WTC11 (cell line): ENCODE measurements around the gene FTH1. TPM values are rescaled to one million over a fixed set of nuclear protein-coding genes. Genes with fewer than 3 reads are reported as not detected.
A peak's percentile ranks its signal among the peaks of the same experiment; 100 is the strongest.

Experiments
- ATF1 ChIP-seq: sonication (generic); formaldehyde crosslinking; IDR thresholded peaks from 2 replicates; pipeline ENCODE4 v1.8.1; 2023; ENCODE audit warnings: mild to moderate bottlenecking, moderate library complexity, missing genetic modification reagents
- ESRRA ChIP-seq: sonication (generic); formaldehyde crosslinking; IDR thresholded peaks from 2 replicates; pipeline ENCODE4 v1.8.1; 2022; ENCODE audit warnings: mild to moderate bottlenecking, missing genetic modification reagents, borderline replicate concordance
- FOXP1 ChIP-seq: sonication (generic); formaldehyde crosslinking; IDR thresholded peaks from 2 replicates; pipeline ENCODE4 v1.8.0; 2022; ENCODE audit warnings: missing genetic modification reagents, mild to moderate bottlenecking, moderate library complexity, borderline replicate concordance
- MXD4 ChIP-seq: fragments of 250-450 bp; sonication (Bioruptor Pico); IDR thresholded peaks from 2 replicates; pipeline ENCODE4 v1.8.0; 2021; ENCODE audit warnings: mild to moderate bottlenecking, moderate library complexity, borderline replicate concordance
- NR1H2 ChIP-seq: sonication (generic); formaldehyde crosslinking; IDR thresholded peaks from 2 replicates; pipeline ENCODE4 v1.9.0; 2021; ENCODE audit warnings: mild to moderate bottlenecking, moderate library complexity, missing genetic modification reagents
- PRRX2 ChIP-seq: fragments of 250-450 bp; sonication (Bioruptor Pico); IDR thresholded peaks from 2 replicates; pipeline ENCODE4 v1.8.0; 2021; ENCODE audit warnings: mild to moderate bottlenecking
- TCF7 ChIP-seq: sonication (generic); formaldehyde crosslinking; IDR thresholded peaks from 2 replicates; pipeline ENCODE4 v1.8.0; 2022; ENCODE audit warnings: mild to moderate bottlenecking, low read depth, missing genetic modification reagents, moderate library complexity
- ZBTB21 ChIP-seq: sonication (generic); formaldehyde crosslinking; IDR thresholded peaks from 2 replicates; pipeline ENCODE4 v1.8.1; 2023; ENCODE audit warnings: mild to moderate bottlenecking, missing genetic modification reagents, borderline replicate concordance
- ZNF219 ChIP-seq: sonication (generic); formaldehyde crosslinking; IDR thresholded peaks from 2 replicates; pipeline ENCODE4 v1.8.0; 2023; ENCODE audit warnings: missing genetic modification reagents, mild to moderate bottlenecking, borderline replicate concordance
- ZNF263 ChIP-seq: sonication (generic); formaldehyde crosslinking; IDR thresholded peaks from 2 replicates; pipeline ENCODE4 v1.8.1; 2022; ENCODE audit warnings: low read depth, mild to moderate bottlenecking, moderate library complexity, missing genetic modification reagents
- ZNF317 ChIP-seq: sonication (generic); formaldehyde crosslinking; IDR thresholded peaks from 2 replicates; pipeline ENCODE4 v1.8.1; 2023; ENCODE audit warnings: low read depth, mild to moderate bottlenecking, moderate library complexity, missing genetic modification reagents, borderline replicate concordance
- ZNF396 ChIP-seq: fragments of 250-450 bp; sonication (Bioruptor Pico); IDR thresholded peaks from 2 replicates; pipeline ENCODE4 v1.8.0; 2021; ENCODE audit warnings: mild to moderate bottlenecking, moderate library complexity, borderline replicate concordance
- ZNF416 ChIP-seq: fragments of 250-450 bp; sonication (Bioruptor Pico); IDR thresholded peaks from 2 replicates; pipeline ENCODE4 v1.9.0; 2021; ENCODE audit warnings: mild to moderate bottlenecking, inconsistent platforms
- ZNF671 ChIP-seq: fragments of 250-450 bp; sonication (Bioruptor Pico); IDR thresholded peaks from 2 replicates; pipeline ENCODE4 v1.8.0; 2021; ENCODE audit warnings: mild to moderate bottlenecking
- total RNA-seq: library from RNA; stranded (reverse); gene quantifications from 3 replicates; pipeline ENCODE4 v1.2.3, GENCODE V29; 2021
- TF ChIP-seq, protein P1 (sequence below): fragments of 250-450 bp; sonication (Bioruptor Pico); IDR thresholded peaks from 2 replicates; pipeline ENCODE4 v1.9.0; 2021; ENCODE audit warnings: mild to moderate bottlenecking
- TF ChIP-seq, protein P2 (sequence below): sonication (generic); formaldehyde crosslinking; IDR thresholded peaks from 2 replicates; pipeline ENCODE4 v1.8.1; 2022; ENCODE audit warnings: missing genetic modification reagents, borderline replicate concordance
- TF ChIP-seq, protein P3 (sequence below): fragments of 250-450 bp; sonication (Bioruptor Pico); IDR thresholded peaks from 2 replicates; pipeline ENCODE4 v2.1.2; 2022; ENCODE audit warnings: mild to moderate bottlenecking, moderate library complexity
- TF ChIP-seq, protein P4 (sequence below): sonication (generic); formaldehyde crosslinking; IDR thresholded peaks from 2 replicates; pipeline ENCODE4 v1.8.1; 2023; ENCODE audit warnings: mild to moderate bottlenecking, missing genetic modification reagents, borderline replicate concordance
- TF ChIP-seq, protein P5 (sequence below): sonication (generic); formaldehyde crosslinking; IDR thresholded peaks from 2 replicates; pipeline ENCODE4 v1.8.0; 2023; ENCODE audit warnings: mild to moderate bottlenecking, missing genetic modification reagents
- TF ChIP-seq, protein P6 (sequence below): sonication (generic); formaldehyde crosslinking; IDR thresholded peaks from 2 replicates; pipeline ENCODE4 v1.8.0; 2022; ENCODE audit warnings: mild to moderate bottlenecking, missing genetic modification reagents
- TF ChIP-seq, protein P7 (sequence below): sonication (generic); formaldehyde crosslinking; IDR thresholded peaks from 2 replicates; pipeline ENCODE4 v1.8.0; 2022; ENCODE audit warnings: mild to moderate bottlenecking, missing genetic modification reagents
- TF ChIP-seq, protein P8 (sequence below): sonication (generic); formaldehyde crosslinking; IDR thresholded peaks from 2 replicates; pipeline ENCODE4 v1.8.1; 2022; ENCODE audit warnings: mild to moderate bottlenecking, missing genetic modification reagents, moderate library complexity, borderline replicate concordance
- TF ChIP-seq, protein P9 (sequence below): sonication (generic); formaldehyde crosslinking; IDR thresholded peaks from 2 replicates; pipeline ENCODE4 v1.8.0; 2022; ENCODE audit warnings: mild to moderate bottlenecking, missing genetic modification reagents

FTH1 gene
- total RNA-seq, 1 experiment from 2014 or later, result 1,108 TPM

DNA sequence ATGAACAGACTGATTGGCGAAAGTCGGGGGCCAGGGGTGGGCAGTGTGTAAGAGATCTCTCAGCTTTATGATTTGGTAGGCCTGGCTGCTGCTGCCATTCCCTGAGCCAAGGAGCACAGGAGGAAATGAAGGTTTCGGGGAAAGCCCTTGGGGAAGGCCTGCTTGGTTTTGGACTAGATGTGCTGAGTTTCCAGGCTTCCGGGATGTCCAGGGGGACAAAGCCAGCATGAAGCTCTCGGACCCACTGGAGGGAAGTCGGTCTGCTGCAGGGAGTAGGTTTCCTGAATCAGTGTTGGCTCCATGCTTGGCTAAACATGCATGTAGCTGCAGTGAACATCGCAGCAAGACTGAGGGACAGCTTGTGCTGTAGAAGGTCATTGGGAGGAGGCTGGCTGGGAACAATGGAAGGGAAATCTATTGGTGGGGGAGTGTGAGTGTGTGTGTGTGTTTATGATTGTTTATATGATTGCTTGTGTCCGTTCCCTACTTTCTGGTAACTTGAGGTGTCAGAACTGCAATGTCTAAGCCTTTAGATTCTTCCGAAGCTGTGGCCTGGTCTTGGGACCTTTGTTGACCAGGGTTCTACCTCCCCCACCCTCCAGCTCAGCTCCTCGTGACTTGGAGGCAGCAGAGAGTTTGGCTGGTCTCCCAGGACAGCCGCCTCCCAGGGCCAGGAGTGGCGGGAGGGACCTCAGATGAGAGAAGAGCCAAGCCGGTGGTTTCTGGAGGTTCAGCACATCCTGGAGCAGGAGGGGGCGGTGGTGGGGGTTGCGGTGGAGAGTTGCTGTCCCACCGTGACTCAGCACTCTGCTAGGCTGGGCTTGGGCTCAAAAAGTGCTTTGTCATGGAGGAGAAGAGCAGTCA, 4.0 kb upstream of the FTH1 start (continued):
- TF ChIP-seq, protein P1, sequence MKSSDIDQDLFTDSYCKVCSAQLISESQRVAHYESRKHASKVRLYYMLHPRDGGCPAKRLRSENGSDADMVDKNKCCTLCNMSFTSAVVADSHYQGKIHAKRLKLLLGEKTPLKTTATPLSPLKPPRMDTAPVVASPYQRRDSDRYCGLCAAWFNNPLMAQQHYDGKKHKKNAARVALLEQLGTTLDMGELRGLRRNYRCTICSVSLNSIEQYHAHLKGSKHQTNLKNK (CRISPR knock-in tag), result no peak
- TF ChIP-seq, protein P2, sequence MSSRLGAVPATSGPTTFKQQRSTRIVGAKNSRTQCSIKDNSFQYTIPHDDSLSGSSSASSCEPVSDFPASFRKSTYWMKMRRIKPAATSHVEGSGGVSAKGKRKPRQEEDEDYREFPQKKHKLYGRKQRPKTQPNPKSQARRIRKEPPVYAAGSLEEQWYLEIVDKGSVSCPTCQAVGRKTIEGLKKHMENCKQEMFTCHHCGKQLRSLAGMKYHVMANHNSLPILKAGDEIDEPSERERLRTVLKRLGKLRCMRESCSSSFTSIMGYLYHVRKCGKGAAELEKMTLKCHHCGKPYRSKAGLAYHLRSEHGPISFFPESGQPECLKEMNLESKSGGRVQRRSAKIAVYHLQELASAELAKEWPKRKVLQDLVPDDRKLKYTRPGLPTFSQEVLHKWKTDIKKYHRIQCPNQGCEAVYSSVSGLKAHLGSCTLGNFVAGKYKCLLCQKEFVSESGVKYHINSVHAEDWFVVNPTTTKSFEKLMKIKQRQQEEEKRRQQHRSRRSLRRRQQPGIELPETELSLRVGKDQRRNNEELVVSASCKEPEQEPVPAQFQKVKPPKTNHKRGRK (CRISPR knock-in tag), result no peak
- TF ChIP-seq ATF1 (CRISPR knock-in tag) (no peak), ESRRA (CRISPR knock-in tag) (no peak), TCF7 (CRISPR knock-in tag) (no peak), ZNF317 (CRISPR knock-in tag) (no peak), NR1H2 (CRISPR knock-in tag) (no peak), ZNF416 (CRISPR knock-in tag) (no peak), ZNF671 (CRISPR knock-in tag) (no peak), FOXP1 (0 out of 2 replicates have a peak, but pooled peaks have one; percentile 31), ZNF263 (no peak), ZNF219 (CRISPR knock-in tag) (no peak), MXD4 (CRISPR knock-in tag) (no peak), ZBTB21 (no peak), PRRX2 (CRISPR knock-in tag) (no peak), ZNF396 (CRISPR knock-in tag) (no peak)
- TF ChIP-seq, protein P3, sequence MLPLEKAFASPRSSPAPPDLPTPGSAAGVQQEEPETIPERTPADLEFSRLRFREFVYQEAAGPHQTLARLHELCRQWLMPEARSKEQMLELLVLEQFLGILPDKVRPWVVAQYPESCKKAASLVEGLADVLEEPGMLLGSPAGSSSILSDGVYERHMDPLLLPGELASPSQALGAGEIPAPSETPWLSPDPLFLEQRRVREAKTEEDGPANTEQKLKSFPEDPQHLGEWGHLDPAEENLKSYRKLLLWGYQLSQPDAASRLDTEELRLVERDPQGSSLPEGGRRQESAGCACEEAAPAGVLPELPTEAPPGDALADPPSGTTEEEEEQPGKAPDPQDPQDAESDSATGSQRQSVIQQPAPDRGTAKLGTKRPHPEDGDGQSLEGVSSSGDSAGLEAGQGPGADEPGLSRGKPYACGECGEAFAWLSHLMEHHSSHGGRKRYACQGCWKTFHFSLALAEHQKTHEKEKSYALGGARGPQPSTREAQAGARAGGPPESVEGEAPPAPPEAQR (CRISPR knock-in tag), result no peak
- TF ChIP-seq, protein P4, sequence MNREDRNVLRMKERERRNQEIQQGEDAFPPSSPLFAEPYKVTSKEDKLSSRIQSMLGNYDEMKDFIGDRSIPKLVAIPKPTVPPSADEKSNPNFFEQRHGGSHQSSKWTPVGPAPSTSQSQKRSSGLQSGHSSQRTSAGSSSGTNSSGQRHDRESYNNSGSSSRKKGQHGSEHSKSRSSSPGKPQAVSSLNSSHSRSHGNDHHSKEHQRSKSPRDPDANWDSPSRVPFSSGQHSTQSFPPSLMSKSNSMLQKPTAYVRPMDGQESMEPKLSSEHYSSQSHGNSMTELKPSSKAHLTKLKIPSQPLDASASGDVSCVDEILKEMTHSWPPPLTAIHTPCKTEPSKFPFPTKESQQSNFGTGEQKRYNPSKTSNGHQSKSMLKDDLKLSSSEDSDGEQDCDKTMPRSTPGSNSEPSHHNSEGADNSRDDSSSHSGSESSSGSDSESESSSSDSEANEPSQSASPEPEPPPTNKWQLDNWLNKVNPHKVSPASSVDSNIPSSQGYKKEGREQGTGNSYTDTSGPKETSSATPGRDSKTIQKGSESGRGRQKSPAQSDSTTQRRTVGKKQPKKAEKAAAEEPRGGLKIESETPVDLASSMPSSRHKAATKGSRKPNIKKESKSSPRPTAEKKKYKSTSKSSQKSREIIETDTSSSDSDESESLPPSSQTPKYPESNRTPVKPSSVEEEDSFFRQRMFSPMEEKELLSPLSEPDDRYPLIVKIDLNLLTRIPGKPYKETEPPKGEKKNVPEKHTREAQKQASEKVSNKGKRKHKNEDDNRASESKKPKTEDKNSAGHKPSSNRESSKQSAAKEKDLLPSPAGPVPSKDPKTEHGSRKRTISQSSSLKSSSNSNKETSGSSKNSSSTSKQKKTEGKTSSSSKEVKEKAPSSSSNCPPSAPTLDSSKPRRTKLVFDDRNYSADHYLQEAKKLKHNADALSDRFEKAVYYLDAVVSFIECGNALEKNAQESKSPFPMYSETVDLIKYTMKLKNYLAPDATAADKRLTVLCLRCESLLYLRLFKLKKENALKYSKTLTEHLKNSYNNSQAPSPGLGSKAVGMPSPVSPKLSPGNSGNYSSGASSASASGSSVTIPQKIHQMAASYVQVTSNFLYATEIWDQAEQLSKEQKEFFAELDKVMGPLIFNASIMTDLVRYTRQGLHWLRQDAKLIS, result no peak
- TF ChIP-seq, protein P5, sequence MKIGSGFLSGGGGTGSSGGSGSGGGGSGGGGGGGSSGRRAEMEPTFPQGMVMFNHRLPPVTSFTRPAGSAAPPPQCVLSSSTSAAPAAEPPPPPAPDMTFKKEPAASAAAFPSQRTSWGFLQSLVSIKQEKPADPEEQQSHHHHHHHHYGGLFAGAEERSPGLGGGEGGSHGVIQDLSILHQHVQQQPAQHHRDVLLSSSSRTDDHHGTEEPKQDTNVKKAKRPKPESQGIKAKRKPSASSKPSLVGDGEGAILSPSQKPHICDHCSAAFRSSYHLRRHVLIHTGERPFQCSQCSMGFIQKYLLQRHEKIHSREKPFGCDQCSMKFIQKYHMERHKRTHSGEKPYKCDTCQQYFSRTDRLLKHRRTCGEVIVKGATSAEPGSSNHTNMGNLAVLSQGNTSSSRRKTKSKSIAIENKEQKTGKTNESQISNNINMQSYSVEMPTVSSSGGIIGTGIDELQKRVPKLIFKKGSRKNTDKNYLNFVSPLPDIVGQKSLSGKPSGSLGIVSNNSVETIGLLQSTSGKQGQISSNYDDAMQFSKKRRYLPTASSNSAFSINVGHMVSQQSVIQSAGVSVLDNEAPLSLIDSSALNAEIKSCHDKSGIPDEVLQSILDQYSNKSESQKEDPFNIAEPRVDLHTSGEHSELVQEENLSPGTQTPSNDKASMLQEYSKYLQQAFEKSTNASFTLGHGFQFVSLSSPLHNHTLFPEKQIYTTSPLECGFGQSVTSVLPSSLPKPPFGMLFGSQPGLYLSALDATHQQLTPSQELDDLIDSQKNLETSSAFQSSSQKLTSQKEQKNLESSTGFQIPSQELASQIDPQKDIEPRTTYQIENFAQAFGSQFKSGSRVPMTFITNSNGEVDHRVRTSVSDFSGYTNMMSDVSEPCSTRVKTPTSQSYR, result peak; percentile 59; the same call in 1 of the 2 replicates
- TF ChIP-seq, protein P6, sequence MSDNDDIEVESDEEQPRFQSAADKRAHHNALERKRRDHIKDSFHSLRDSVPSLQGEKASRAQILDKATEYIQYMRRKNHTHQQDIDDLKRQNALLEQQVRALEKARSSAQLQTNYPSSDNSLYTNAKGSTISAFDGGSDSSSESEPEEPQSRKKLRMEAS (CRISPR knock-in tag), result peak; percentile 20; the same call in 1 of the 2 replicates
- TF ChIP-seq, protein P7, sequence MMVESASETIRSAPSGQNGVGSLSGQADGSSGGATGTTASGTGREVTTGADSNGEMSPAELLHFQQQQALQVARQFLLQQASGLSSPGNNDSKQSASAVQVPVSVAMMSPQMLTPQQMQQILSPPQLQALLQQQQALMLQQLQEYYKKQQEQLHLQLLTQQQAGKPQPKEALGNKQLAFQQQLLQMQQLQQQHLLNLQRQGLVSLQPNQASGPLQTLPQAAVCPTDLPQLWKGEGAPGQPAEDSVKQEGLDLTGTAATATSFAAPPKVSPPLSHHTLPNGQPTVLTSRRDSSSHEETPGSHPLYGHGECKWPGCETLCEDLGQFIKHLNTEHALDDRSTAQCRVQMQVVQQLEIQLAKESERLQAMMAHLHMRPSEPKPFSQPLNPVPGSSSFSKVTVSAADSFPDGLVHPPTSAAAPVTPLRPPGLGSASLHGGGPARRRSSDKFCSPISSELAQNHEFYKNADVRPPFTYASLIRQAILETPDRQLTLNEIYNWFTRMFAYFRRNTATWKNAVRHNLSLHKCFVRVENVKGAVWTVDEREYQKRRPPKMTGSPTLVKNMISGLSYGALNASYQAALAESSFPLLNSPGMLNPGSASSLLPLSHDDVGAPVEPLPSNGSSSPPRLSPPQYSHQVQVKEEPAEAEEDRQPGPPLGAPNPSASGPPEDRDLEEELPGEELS (CRISPR knock-in tag), result no peak
- TF ChIP-seq, protein P8, sequence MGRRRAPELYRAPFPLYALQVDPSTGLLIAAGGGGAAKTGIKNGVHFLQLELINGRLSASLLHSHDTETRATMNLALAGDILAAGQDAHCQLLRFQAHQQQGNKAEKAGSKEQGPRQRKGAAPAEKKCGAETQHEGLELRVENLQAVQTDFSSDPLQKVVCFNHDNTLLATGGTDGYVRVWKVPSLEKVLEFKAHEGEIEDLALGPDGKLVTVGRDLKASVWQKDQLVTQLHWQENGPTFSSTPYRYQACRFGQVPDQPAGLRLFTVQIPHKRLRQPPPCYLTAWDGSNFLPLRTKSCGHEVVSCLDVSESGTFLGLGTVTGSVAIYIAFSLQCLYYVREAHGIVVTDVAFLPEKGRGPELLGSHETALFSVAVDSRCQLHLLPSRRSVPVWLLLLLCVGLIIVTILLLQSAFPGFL (CRISPR knock-in tag), result no peak
- TF ChIP-seq, protein P9, sequence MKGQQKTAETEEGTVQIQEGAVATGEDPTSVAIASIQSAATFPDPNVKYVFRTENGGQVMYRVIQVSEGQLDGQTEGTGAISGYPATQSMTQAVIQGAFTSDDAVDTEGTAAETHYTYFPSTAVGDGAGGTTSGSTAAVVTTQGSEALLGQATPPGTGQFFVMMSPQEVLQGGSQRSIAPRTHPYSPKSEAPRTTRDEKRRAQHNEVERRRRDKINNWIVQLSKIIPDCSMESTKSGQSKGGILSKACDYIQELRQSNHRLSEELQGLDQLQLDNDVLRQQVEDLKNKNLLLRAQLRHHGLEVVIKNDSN (CRISPR knock-in tag), result peak; percentile 57; the same call in 1 of the 2 replicates
